Astrocyte of the cerebellum (primary cell): ENCODE data around the gene CEACAM7.

Source experiments
- DNase-seq: peaks from one replicate; pipeline ENCODE4 v3.0.0-alpha.2; 2011; ENCODE audit warnings: low read depth
- H3K4me3 ChIP-seq: 2 replicates; pipeline ENCODE4 v1.5.1; 2011; ENCODE audit warnings: mild to moderate bottlenecking, low read depth, low read length, moderate library complexity
- CTCF ChIP-seq: IDR thresholded peaks from 2 replicates; pipeline ENCODE4 v1.5.1; 2012; ENCODE audit warnings: low read length, low read depth, moderate library complexity, mild to moderate bottlenecking; ENCODE audit errors: missing control alignments
- in situ Hi-C: cut with HindIII; loops from 2 replicates; pipeline ENCODE4 v1.10.0; 2017; ENCODE audit warnings: low sequenced_read_pairs

CEACAM7 gene

GRCh38 chr19:41624937-41625336, 63.1 kb downstream of the CEACAM7 start:
- TF ChIP-seq CTCF, result no peak
- no peak for DNase-seq
- in situ Hi-C loops, result no loop called here
- no peak overlapping the region for H3K4me3 ChIP-seq

GRCh38 chr19:41624515-41624914, 63.6 kb downstream of the CEACAM7 start:
- DNase-seq, result no peak
- H3K4me3 ChIP-seq, result no peak overlapping the region
- TF ChIP-seq CTCF, result no peak
- in situ Hi-C loops, result no loop called here

GRCh38 chr19:41623360-41623759, 64.7 kb downstream of the CEACAM7 start:
- no peak overlapping the region for H3K4me3 ChIP-seq
- in situ Hi-C loops, result no loop called here
- no peak for DNase-seq
- TF ChIP-seq CTCF, result no peak
